GM18499 (cell line): Measurements from ENCODE around the gene FRMPD4.
"Not testable (repeated sequence)": the region's sequence is repeated elsewhere in the genome, so short reads cannot be mapped to it uniquely, and the experiment has no call there.

Experiments used
- ATAC-seq: cut with Tn5 transposase; IDR thresholded peaks from one replicate; pipeline ENCODE4 v1.9.1; 2021; ENCODE audit warnings: moderate number of reproducible peaks; ENCODE audit not compliant: insufficient read depth, unreplicated experiment

The FRMPD4 gene

DNA sequence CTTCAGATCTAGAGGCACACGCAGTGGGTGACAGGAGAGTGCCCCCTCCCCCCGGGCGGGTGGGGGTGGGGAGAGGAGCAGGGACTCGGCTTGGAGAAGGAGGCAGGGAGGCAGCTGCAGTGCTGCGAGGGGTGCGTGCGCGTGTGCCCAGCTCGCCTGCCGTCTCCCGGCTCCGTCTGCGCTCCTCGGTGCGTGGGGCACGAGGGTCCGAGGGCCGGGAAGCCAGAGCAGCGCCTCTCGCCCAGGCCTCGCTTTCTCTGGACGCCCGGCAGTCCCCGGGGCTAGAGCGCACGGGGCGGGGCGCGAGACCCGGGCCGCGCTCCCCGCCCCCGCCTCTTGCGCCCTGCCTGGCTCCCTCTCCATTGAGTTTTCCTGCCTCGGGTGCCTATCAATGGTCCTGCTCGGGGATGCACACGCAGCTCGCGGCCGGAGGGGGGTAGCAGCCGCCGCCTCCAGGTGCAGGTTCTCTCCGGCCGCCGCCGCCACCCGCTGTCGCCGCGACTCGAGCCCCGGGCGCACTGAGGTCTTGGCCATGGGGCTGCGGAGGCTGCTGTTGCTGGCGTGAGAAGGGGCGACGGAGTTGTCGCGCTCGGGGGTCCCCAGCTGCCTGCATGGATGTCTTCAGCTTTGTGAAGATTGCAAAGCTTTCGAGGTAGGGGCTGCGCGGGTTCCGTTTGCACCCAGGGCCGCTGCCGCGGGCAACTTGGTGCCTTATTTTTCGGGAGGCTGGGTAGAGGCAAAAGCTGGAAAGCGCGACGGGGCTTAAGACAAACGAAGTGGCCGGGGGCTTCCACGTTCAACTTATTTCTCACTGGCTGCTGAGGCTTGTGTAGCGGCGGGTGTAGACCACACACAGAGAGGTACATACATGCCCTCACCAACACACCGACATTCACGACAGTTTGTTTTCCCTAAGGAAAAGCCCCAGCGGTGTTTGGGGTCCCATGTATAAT lies at the start of gene FRMPD4:
Gene FRMPD4, plus strand, starts transcription at position 113 of the 953 bp plus-strand sequence. Its CDS starts 499 bp downstream, at position 612.
- ATAC-seq = no peak

DNA sequence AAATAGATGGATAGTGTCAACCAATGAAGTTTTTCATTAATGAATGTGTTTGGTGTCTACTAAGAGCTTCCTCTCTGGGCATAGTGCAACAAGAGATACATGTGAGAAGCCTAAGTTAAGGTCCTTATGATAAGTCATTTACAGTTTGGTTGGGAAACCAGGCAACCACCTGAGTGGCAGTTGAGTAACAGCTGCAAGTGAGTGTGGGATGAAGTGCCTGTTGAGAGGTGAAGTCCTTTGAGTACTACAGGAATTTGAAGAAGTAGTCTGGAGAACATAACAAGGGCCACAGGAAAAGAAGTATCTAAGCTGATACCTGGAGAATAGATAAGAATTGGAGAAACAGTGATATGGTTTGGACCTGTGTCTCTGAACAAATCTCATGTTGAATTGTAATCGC lies 48.5 kb upstream of the FRMPD4 start:
- no peak for ATAC-seq

DNA sequence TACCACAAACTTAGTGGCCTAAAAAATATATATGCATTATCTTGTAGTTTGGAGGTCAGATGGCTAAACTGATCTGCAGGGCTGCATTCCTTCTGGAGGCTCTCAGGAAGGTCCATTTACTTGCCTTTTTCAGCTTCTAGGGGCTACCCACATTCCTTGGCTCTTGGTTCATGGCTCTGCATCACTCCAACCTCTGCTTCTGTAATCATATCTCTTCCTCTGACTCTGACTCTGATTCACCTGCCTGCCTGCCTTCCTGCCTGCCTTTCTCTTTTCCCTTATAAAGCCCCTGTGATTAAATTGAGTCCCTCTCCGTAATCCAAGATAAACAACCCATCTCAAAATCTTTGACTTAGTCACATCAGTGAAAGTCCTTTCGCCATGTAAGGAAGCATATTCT lies 25.0 kb upstream of the FRMPD4 start:
- ATAC-seq = no peak

DNA sequence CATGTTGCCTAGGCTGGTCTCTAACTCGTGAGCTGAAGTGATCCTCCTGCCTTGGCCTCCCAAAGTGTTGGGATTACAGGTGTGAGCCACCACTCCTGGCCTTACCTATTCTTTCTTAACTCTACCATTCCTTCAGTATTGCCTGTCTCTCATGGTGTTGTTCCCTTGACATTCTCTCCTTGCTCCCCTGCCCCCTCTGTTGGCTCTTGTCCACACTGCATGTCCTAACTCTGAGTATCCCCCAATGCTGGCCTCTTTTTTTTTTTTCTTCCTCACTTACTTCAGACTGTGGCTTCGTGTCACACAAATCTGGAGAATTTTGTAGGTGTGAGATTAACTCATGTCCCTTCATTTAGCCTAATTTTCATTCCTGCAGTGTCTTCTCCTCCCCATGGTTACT lies 22.9 kb upstream of the FRMPD4 start:
- no peak for ATAC-seq

DNA sequence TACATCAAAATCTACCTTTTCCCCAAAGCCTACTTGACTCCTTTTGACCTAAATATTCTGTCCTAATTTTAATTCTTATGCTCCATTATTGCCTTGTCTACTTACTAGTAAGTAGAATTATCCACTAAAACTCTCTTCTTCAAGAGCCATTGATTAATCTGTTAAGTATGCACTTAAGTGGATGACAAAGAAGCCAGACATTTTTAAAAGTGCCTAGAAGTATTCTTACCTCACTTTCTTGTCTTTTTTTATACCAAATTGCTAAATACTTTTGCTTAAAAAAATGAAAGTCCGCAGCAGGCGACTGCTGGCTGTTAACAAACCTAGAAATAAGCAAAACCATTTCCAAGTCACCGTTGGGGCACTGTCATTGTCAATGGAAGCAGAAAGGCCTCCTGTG lies 20.1 kb upstream of the FRMPD4 start:
- no peak for ATAC-seq

DNA sequence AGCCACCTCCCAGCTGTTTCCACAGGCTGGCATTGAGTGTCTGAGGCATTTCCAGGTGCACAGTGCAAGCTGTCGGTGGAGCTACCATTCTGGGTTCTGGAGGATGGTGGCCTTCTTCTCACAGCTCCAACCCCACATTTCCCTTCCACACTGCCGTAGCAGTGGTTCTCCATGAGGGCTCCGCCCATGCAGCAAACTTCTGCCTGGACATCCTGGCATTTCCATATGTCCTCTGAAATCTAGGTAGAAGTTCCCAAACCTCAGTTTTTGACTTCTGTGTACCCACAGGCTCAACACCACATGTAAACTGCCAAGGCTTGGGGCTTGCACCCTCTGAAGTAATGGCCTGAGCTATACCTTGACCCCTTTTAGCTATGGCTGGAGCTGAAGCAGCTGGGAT lies 10.3 kb upstream of the FRMPD4 start:
- ATAC-seq = no peak

DNA sequence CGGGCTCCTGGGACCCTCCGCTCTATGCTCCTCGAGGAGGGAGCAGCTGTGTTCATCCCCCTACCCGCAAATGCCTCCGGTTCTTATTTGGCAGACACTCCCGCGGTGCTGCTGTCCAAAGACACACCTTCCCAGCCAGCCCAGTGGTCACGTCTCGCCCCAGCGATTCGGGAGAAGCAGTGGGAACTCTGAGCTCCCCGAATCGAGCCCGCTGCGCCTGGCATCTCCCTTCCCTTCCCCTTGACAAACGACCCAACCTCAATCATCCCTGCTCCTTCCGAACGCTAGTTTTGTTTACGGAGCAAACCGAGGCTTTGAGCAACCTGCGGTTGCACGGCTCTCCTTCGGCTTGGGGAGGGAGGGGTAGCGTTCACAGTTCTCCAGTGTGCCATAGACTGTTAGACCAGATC lies 317 bp upstream of the FRMPD4 start:
- no peak for ATAC-seq

DNA sequence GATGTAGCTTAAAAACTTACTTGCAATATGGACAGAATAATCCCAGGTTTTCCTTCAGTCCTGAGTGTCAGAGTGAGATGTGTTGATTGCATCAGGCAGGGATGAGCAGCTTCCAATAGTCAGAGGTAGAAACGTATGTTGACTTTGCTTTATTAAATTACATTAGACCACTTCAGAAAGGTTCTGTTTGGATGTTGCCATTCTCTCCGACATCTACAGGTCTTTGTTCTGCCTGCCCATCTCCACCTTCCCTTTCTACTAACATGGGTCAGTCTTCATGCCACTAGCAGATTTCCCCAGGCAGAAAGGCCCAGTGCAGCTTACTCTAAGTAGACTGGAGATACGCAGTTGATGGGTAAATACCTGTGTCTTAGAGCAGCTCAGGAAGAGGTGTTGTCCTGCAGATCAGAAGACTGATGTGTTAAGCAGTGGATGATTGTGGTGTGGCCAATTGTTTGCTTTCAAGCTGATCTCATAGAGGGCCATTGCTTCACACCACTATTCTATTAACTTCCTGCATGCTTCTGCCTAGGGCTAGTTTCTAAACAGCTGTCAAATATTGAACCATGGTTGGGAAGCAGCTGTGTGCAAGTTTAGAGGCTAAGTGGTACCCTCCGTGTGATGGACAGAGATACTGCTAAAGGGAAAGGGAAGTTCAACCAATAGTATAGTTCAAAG lies 1.8 kb downstream of the FRMPD4 start:
- no peak for ATAC-seq

DNA sequence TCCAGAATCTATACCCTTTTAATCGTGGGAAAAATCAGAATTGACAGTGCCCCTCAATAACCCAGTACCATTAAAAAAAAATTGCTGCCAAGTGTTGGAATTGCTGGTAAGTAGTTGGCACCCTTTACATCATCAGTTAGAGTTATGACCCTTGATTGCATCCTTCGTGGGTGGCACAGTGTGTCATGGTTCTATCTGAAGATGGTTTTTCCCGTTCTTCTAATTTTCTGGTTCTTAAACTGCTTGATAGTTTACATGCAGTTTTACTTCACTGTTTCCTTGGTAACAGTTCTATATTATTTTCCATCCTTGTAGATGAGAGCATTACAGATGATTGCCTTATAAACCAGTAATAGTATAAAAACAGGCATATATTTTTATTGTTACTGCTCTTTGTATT lies 3.2 kb downstream of the FRMPD4 start:
- no peak for ATAC-seq

DNA sequence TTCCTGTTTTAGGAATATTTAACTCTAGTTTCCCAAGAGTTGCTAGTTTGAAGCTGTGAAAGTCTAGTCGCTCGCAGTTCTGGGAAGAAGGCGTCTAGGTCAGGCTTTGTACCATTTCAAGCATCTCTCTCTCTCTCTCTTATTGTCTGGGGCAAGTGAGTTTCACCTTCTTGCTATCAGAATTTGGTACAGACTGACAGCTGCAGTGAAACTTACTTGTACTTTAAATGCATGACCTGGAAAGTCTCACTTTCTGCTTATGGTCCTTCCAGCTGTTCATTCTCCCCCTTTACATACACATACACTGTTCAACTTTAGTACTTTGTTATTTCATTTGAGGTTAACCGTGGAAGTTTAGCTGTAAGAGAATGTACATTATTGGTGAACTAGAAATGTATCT lies 4.4 kb downstream of the FRMPD4 start:
- ATAC-seq = no peak

DNA sequence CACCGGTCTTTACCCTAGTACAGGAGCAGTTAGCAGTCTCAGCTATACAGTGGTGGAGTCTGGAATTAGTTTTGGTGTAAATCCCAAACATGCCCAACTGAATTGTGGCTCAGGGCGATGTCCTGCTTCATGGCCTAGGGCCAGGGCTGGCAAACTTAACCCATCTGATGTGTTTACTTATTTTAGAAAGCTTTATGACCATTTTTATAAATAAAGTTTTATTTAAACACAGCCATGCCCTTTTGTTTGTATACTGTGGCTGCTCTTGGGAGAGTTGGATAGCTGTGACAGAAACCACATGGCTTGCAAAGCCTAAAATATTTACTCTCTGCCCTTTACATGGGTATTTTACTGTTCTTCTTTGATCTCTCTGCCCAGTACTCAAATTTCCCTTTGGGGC lies 7.1 kb downstream of the FRMPD4 start:
- no peak for ATAC-seq

DNA sequence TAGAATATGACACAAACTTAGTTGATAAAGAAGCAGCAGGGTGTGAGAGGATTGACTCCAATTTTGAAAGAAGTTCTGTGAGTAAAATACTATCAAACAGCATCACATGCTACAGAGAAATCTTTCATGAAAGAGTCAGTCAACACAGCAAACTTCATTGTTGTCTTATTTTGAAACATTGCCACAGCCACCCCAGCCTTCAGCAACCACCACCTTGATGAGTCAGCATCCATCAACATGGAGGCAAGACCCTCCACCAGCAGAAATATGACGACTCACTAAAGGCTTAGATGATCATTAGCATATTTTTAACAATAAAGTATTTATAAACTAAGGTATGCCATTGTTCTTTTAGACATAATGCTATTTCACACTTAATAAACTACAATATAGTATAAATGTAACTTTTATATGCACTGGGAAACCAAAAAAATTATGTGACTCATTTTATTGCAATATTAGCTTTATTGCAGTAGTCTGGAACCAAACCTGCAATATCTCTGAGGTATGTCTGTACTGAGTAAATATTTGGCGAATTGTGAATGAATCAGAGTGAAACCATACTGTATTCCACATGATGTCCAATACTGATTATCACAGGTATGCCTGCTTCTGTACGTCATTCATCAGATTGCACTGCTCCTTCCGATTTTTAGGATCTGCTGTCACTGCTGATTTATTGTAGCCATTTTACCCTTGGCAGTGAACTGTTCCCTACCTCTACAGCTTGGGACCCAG lies 11.6 kb downstream of the FRMPD4 start:
- no peak for ATAC-seq

DNA sequence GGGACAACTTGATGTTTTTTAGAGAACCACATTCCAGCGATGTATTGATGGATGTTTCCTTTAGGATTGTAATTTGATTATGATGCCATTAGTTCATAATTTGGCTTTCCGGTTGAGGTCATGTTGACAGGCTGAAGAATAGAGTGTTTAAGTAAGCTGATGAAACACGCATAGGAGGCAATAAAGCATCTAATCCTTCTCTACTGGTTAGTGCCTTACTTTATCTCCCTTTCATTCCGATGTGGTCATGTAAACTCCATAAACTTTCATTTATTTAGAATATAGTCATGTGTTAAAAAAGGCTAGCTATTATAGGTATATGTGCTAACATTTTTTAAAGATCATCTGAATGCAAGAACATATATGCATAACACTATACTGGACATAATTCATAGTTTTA lies 15.0 kb downstream of the FRMPD4 start:
- ATAC-seq = no peak

DNA sequence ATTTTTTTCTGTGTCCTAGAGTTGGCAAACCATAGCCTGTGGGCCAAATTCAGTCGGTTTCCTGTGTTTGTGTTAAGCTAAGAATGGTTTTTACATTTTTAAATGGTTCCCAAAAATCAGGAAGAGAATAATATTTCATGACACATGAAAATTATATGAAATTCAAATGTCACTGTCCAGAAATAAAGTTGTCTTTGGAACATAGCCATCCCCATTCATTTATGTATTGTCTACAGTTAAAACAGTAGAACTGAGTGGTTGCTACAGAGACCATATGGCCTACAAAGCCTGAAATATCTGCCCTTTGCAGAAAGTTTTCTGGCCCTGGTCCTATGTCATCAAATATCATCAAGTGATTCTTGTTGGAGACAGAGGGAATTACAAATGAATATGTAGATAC lies 15.5 kb downstream of the FRMPD4 start:
- ATAC-seq = no peak

DNA sequence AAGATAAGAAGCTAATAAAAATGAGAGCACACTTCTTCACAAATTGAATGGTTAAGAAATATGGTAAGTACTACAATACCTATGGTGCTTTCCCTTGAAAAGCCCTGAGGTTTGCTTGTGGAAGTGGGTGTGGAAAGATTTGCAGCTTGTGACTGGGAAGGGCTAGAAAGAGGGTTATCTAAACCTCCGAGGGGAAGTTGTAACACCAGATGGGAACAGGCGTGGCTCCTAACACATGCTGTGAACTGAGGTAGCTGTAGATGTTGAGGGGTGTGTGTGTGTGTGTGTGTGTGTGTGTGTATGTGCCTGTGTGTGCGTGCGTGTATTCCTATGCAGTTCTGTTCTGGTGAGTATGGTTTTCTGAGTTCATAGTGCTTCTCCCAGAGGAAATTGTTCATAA lies 21.5 kb downstream of the FRMPD4 start:
- no peak for ATAC-seq

DNA sequence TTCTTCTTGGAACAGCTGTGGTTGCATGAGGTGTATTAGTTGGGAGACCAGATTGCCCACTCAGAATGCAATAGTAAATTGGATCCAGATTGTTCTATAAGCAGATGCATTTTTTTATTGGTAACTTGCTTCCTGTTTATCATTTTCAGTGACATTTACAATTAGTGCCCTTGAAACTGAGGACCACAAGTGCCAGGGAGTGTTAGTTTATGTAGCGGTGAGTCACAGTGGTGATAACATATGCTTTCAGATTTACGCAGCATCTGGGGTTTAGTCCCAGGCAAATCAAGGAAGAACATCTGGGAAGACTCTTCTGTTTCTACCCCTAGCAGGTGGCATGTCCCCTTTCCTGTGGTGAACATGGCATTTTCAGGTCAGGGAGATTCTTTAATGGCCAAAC lies 24.1 kb downstream of the FRMPD4 start:
- no peak for ATAC-seq

DNA sequence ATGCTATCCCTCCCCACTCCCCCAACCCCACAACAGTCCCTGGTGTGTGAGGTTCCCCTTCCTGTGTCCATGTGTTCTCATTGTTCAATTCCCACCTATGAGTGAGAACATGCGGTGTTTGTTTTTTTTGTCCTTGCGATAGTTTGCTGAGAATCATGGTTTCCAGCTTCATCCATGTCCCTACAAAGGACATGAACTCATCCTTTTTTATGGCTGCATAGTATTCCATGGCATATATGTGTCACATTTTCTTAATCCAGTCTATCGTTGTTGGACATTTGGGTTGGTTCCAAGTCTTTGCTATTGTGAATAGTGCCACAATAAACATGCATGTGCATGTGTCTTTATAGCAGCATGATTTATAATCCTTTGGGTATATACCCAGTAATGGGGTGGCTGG lies 25.9 kb downstream of the FRMPD4 start:
- not testable (repeated sequence) for ATAC-seq

DNA sequence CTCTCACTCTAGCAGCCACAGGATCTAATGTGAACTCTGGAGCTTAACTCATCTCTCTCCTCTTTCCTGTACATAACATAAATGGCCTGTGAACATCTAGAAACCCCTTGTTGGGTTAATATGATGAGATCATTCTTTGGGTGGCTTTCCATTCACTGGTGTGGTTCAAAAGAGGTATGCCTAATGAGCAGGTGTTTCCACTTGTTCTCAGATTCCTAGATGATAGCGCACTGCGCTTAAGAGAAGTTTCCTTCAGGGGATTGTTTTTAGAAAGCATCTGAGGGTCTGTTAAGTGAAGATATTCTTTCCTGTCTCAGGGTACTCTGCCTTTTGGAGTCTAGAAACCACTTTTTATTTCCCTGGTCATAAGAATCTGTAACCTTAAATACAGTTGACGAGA lies 32.5 kb downstream of the FRMPD4 start:
- ATAC-seq = no peak

DNA sequence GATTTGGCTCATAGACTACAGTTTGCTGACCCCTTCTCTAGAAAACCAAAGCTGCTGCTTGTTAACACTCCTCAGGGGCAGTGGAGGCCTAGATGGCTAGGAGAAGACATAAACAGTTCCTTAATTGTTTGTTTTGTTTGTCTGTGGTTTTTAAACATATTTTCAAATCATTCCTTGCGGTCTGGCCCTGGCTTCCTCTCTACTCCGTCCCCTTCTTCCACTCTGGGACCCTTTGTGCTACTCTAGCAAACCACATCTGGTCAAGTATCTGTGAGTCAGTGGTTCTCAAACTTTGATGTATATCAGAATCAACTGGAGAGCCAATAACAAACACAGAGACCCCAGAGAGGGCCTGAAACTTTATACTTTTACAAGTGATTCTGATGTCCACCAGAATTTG lies 36.1 kb downstream of the FRMPD4 start:
- no peak for ATAC-seq

DNA sequence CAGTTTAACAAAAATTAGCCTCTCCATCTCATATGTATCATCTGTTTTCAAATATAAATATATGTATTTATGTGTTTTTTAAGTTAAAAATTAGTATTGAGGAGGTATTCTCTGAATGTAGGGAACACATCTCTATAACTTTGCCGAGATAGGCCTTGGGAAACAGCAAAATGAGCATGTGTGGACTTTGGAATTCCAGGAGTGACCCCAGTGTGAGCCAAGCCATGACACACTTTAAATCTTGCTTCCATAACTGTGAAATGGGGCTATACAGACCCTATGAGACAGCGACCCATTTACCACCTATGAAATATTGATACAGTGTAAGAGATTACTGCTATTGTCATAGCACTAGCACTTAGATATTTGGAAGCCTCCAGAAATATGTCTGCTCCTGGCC lies 58.8 kb downstream of the FRMPD4 start:
- ATAC-seq = no peak

DNA sequence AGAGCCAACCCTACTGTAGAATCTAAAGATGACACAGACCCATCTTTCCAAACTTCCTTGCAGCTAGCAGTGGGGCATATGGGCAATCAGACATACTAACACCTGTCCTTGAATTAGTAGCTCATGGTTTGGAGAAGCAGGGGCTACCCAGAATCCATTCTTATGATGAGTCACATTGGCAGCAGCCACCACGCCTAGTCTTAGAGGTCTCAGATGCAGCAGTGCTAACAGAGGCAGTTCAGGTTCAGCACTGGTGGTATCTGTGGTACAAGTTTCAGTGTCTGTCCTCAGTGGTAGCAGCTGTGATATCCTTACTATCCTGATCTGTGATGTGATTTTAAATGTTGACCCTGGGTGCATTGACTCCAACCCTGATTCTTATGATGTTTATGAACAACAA lies 68.1 kb downstream of the FRMPD4 start:
- no peak for ATAC-seq
